Measurements from ENCODE around the gene SETD4.
A peak's percentile ranks its signal among the peaks of the same experiment; 100 is the strongest.

Gene SETD4

GRCh38 chr21:36080386-36080785 lies 20.1 kb upstream of the SETD4 start:
- Histone ChIP-seq H3K4me3 (ENCODE audit: low read depth in 1 of 2, low read length in 2 of 2) (no peak overlapping the region), H3K27ac (ENCODE audit: low read length) (no peak overlapping the region), H3K4me1 (ENCODE audit: insufficient read depth, low read length) (no peaks in the 10 kb centered on the region), H3K79me2 (ENCODE audit: insufficient read depth, low read length) (no peaks in the 10 kb centered on the region), H3K36me3 (ENCODE audit: insufficient read depth, low read length) (no peaks in the 10 kb centered on the region), H3K4me2 (ENCODE audit: insufficient read depth, low read length) (no peak overlapping the region), H3K27me3 (ENCODE audit: insufficient read depth, low read length, poor library complexity) (peaks cover 5% of the 10 kb centered on the region), H2AFZ (ENCODE audit: low read depth, low read length) (no peak overlapping the region), H3K9ac (ENCODE audit: low read depth, low read length) (no peak overlapping the region), H4K20me1 (ENCODE audit: insufficient read depth, low read length) (no peaks in the 10 kb centered on the region), H3K9me3 (ENCODE audit: insufficient read depth, low read length, severe bottlenecking) (no peaks in the 10 kb centered on the region)
- no peak for ATAC-seq (ENCODE audit: insufficient read depth, low read depth)
- TF ChIP-seq EZH2 (IDR thresholded peaks at IDR 0.05; ENCODE audit: borderline replicate concordance, low read depth, low read length, severe bottlenecking): no peak
- TF ChIP-seq CTCF (IDR thresholded peaks at IDR 0.05; ENCODE audit: borderline replicate concordance, extremely low read depth, low read length, poor library complexity, severe bottlenecking): no peak
- no peak for DNase-seq

- TF ChIP-seq EZH2 (IDR thresholded peaks at IDR 0.05; ENCODE audit: borderline replicate concordance, low read depth, low read length, severe bottlenecking) (no peak), CTCF (IDR thresholded peaks at IDR 0.05; ENCODE audit: borderline replicate concordance, extremely low read depth, low read length, poor library complexity, severe bottlenecking) (no peak)
- DNase-seq (no peak), ATAC-seq (ENCODE audit: insufficient read depth, low read depth) (no peak)
- Histone ChIP-seq H3K4me2 (ENCODE audit: insufficient read depth, low read length) (no peak overlapping the region), H3K9ac (ENCODE audit: low read depth, low read length) (no peak overlapping the region), H3K9me3 (ENCODE audit: insufficient read depth, low read length, severe bottlenecking) (no peaks in the 10 kb centered on the region), H3K79me2 (ENCODE audit: insufficient read depth, low read length) (no peaks in the 10 kb centered on the region), H3K27me3 (ENCODE audit: insufficient read depth, low read length, poor library complexity) (peaks cover 7% of the 10 kb centered on the region), H2AFZ (ENCODE audit: low read depth, low read length) (no peak overlapping the region), H3K4me3 (ENCODE audit: low read depth in 1 of 2, low read length in 2 of 2) (no peak overlapping the region), H3K36me3 (ENCODE audit: insufficient read depth, low read length) (no peaks in the 10 kb centered on the region), H4K20me1 (ENCODE audit: insufficient read depth, low read length) (no peaks in the 10 kb centered on the region), H3K27ac (ENCODE audit: low read length) (no peak overlapping the region), H3K4me1 (ENCODE audit: insufficient read depth, low read length) (no peaks in the 10 kb centered on the region)
Observed at GRCh38 chr21:36079671-36080070, 19.3 kb upstream of the SETD4 start.

- Histone ChIP-seq H3K9me3 (ENCODE audit: insufficient read depth, low read length, severe bottlenecking) (no peaks in the 10 kb centered on the region), H2AFZ (ENCODE audit: low read depth, low read length) (no peak overlapping the region), H3K79me2 (ENCODE audit: insufficient read depth, low read length) (no peaks in the 10 kb centered on the region), H3K9ac (ENCODE audit: low read depth, low read length) (no peak overlapping the region), H3K27me3 (ENCODE audit: insufficient read depth, low read length, poor library complexity) (peaks cover 7% of the 10 kb centered on the region), H3K36me3 (ENCODE audit: insufficient read depth, low read length) (no peaks in the 10 kb centered on the region), H3K27ac (ENCODE audit: low read length) (no peak overlapping the region), H3K4me3 (ENCODE audit: low read depth in 1 of 2, low read length in 2 of 2) (no peak overlapping the region), H3K4me1 (ENCODE audit: insufficient read depth, low read length) (no peaks in the 10 kb centered on the region), H3K4me2 (ENCODE audit: insufficient read depth, low read length) (no peak overlapping the region), H4K20me1 (ENCODE audit: insufficient read depth, low read length) (no peaks in the 10 kb centered on the region)
- ATAC-seq (ENCODE audit: insufficient read depth, low read depth) (peak; percentile 48; the same call in 1 of the 3 replicates), DNase-seq (no peak)
- TF ChIP-seq CTCF (IDR thresholded peaks at IDR 0.05; ENCODE audit: borderline replicate concordance, extremely low read depth, low read length, poor library complexity, severe bottlenecking) (no peak), EZH2 (IDR thresholded peaks at IDR 0.05; ENCODE audit: borderline replicate concordance, low read depth, low read length, severe bottlenecking) (no peak)
Observed at GRCh38 chr21:36079010-36079649, 18.8 kb upstream of the SETD4 start.

All from DND-41 (cell line).